IPS-18c (cell line): ENCODE data around the gene LRRC7.
A peak's percentile ranks its signal among the peaks of the same experiment; 100 is the strongest.

Experiments used
- H3K4me3 ChIP-seq: 2 replicates; pipeline ENCODE4 v1.7.0; 2013; ENCODE audit warnings: low read depth, mild to moderate bottlenecking, low read length, moderate library complexity; ENCODE audit not compliant: insufficient read depth
- H3K9me3 ChIP-seq: one replicate; pipeline ENCODE4 v1.6.1; 2013; ENCODE audit warnings: mild to moderate bottlenecking, low read length, moderate library complexity; ENCODE audit not compliant: control insufficient read depth, insufficient read depth

Gene LRRC7

DNA sequence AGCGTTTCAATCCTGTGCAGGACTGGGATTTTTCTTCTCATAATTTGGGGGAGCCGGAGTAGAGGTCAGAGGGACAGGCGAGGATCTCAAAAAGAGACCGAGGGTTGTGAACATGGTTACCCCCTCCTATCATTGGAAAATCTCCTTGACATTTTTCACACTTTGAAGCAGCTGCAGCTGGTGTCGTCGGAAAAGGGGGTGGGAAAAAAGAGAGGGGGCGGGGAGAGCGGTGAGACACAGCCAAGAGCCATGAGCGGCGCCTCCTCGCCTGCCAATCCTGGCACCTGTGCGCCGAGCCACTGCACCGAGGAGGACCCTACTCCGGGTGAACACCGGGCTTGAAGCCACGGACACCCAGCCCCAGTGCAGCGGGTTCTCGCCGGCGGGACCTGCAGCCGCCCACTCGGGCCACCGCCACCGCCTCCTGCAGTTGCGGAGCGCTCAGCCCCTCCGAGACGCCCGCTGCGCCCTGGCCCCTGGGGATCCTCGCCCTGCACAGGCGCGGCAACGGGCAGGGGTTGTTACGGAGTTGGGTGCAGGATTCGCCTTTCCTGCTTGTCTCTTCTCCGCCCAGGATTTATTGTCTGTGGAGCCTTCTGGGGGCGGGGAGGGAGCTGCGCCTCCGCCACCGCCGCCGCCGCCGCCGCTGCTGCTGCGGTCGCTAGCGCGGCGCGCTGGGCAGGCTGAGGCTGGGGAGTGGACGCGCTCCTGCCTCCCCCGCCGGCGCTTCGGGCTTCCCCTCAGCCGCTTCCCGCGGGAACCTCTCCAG, at the start of gene LRRC7:
LRRC7 (plus strand) TSS at position 271 of the 769 bp plus-strand sequence. CDS start 718 bp downstream, outside the sequence.
- peak within 1 kb of the TSS; percentile 67 for H3K4me3 ChIP-seq
- H3K9me3 ChIP-seq, result no peaks in the 10 kb centered on the region

DNA sequence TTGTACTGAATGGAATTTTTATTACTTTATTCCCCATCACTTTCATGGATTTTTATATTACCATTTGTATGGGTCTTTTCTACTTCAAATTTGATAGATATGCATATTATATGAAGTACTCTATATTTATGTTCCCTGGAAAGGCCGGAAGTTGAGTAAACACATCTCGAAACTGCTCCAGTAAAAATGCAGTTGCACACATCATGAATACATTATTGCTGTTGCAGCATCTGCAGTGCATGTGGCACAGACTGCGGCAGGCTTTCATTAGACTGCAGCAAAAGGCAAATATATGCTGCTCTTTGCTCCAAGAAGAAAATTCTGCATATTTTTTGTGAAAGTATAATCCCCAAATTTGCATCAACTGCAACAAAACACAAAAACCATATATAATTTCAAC, 48.7 kb upstream of the LRRC7 start:
- no peak overlapping the region for H3K4me3 ChIP-seq
- no peaks in the 10 kb centered on the region for H3K9me3 ChIP-seq

DNA sequence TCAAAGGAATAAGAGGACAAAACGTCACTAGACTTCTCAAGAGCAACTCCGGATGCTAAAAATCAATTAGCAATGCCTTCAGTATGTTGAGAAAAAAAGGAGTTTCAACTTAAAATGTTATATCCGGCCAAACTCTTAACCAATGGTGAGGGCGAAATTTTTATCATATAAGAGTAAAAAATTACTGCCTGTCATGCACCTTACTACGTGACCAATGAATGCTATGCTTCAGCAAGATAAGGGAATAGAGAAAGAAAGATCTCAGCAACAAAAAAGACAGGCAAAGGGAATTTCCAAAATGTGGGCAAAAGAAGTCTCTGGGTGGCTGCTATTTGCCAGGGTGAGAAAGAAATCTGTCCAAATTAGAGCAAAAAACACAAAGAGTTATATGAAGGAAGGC, 47.4 kb upstream of the LRRC7 start:
- Histone ChIP-seq H3K9me3 (no peaks in the 10 kb centered on the region), H3K4me3 (no peak overlapping the region)

DNA sequence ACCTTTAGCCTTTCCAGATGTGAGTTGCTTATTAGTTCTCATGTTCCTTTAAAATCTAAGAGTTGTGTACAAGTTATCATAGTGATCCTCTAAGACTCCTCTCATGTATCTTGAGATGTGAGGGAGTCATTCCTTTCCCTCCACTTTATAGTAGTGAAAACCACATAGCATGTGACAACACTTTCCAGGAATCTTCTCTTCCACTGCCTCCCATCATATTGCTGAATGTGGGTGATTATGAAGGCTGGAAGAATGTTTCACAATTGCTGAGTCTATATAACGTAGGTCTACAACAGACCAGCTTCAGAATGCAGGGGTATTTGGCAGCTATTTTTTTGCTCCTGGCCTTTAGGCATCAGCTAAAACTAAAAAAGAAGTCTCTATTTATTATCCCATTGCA, 44.7 kb upstream of the LRRC7 start:
- Histone ChIP-seq H3K4me3 (no peak overlapping the region), H3K9me3 (no peaks in the 10 kb centered on the region)

DNA sequence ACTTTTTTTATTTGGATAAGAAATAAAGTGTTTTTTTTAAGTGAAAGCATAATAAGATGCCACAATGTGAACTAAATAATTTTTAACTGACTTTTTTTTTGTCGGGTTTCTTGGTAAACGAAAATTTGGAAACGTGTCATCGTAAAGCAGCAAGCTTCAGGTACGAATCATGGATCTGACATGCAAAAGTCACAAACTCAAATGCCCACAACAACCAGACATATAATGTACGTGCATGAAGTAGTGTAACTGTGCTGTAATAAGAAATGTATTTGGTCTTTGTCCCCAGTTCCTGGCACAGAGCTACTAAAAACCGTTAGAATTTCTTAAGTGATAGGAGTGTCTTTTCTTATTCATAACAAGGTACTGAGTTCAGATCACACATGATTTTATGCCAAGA, 44.3 kb upstream of the LRRC7 start:
- no peak overlapping the region for H3K4me3 ChIP-seq
- H3K9me3 ChIP-seq, result no peaks in the 10 kb centered on the region

DNA sequence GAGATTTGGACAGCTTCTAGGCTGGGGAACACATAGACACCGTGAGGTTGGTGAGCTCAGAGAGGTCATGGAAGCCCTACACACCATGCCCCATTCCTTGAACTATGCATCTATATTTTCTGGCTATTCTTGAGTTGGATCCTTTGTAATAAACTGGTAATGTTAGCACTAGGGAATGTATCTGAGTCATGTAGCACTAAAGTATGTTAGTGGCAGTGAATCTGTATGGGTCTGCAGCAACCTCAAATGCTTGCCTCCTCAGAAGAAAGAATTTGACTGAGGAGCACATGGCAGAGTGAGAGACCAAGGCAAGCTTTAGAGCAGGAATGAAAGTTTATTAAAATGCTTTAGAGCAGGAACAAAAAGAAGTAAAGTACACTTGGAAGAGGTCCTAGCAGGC, 43.7 kb upstream of the LRRC7 start:
- H3K9me3 ChIP-seq, result no peaks in the 10 kb centered on the region
- no peak overlapping the region for H3K4me3 ChIP-seq

DNA sequence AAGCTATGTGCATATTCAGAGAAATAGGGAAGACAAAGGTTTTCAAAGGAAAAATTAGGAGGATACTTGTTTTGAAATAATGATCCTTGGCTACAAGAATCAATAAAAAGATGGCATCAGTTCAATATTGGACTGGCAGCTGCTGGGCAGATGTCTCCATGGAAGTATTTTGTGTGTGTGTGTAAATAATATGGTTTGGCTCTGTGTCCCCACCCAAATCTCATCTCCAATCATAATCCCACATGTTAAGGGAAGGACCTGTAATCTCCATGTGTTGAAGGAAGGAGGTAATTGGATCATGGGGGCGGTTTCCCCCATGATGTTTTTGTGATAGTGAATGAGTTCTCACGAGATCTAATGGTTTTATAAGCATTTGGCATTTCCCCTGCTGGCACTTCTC, 40.4 kb upstream of the LRRC7 start:
- Histone ChIP-seq H3K4me3 (no peak overlapping the region), H3K9me3 (no peaks in the 10 kb centered on the region)

DNA sequence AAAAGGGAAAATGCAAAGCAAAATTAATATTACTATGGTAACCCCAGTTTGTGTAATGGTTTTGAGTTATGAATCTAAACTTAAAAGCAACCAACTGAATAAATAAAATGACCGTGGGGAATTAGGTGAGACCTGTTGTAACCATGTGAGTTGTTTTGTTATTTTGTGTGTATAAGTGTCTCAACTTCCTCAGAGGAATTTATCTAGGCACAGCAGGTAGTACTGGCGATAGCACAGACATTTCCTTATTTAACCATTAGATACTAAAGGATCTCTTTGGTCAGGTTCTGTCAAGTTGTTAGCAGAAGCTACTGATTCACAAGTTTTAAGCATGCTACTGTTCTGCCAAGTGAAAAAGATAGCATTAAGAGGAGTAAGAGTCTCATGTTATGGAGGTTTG, 39.3 kb upstream of the LRRC7 start:
- Histone ChIP-seq H3K4me3 (no peak overlapping the region), H3K9me3 (no peaks in the 10 kb centered on the region)

DNA sequence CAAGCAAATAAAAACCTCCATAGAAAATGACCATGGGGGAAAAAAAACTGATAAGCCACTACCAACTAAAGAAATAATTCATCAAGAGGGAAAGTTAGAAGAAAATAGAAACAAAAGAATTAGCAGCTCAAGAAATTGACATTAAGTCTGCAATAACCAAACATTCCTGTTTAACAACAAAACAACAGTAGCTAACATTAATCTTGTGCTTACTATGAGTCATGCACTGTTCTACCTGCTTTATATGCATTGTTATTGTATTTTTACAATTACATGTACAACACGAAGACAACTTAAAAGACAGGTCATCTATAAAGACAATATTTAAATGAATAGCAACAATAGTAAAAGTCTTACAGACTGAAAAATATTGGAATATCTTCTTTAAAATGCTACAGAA, 34.4 kb upstream of the LRRC7 start:
- no peaks in the 10 kb centered on the region for H3K9me3 ChIP-seq
- no peak overlapping the region for H3K4me3 ChIP-seq

DNA sequence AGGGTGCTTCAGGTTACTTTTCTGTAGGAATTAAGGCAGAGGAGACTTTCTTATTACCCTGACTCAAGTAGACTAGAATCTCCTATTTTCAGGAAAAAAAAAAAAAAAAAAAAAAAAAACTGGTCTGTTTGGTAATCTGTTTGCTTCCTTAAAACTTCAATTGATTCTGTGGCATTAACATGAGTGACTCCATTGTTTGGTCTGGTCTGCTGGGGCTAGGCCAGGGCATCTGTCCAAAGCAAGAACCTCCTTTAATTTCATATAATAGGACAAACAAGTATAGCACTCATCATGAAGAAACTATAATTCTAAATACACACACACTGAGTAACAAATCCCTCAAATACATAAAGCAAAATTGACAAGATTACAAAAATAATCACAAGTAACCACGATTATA, 32.9 kb upstream of the LRRC7 start:
- no peaks in the 10 kb centered on the region for H3K9me3 ChIP-seq
- H3K4me3 ChIP-seq, result no peak overlapping the region

DNA sequence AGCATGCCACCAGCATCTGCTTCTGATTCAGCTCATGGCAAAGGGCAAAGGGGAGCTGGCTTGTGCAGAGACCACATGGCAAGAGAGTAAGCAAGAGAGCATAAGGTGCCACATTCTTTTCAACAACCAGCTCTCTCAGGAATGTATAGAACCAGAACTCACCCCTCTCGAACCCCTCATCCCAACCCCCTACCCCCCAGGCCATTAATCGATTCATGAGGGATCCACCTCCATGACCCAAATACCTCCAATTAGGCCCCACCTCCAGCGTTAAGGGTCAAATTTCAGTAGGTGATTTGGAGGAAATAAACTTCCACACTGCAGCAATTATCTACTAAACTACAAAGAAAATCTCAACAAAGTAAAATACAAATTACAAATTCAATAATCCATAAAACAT, 32.2 kb upstream of the LRRC7 start:
- H3K9me3 ChIP-seq, result no peaks in the 10 kb centered on the region
- H3K4me3 ChIP-seq, result no peak overlapping the region

DNA sequence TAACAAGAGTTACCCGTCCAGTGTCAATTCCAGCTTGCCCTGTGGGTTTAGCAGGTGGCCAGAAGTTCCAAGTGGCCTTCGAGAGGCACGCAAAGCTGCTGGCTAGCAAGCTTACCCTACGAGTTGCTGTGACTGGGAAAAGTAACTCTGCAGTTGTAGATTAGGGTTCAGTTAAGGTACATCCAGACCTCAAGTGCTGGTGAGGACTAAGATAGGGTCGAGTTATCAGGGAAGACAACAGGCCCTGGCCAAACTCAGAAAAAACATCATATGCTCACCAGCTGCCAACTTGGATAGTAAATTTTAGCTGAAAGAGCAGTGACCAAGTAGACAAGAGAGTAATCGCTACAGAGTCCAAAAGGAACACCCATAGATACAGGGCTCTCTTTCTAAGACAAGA, 27.7 kb upstream of the LRRC7 start:
- Histone ChIP-seq H3K9me3 (no peaks in the 10 kb centered on the region), H3K4me3 (no peak overlapping the region)

DNA sequence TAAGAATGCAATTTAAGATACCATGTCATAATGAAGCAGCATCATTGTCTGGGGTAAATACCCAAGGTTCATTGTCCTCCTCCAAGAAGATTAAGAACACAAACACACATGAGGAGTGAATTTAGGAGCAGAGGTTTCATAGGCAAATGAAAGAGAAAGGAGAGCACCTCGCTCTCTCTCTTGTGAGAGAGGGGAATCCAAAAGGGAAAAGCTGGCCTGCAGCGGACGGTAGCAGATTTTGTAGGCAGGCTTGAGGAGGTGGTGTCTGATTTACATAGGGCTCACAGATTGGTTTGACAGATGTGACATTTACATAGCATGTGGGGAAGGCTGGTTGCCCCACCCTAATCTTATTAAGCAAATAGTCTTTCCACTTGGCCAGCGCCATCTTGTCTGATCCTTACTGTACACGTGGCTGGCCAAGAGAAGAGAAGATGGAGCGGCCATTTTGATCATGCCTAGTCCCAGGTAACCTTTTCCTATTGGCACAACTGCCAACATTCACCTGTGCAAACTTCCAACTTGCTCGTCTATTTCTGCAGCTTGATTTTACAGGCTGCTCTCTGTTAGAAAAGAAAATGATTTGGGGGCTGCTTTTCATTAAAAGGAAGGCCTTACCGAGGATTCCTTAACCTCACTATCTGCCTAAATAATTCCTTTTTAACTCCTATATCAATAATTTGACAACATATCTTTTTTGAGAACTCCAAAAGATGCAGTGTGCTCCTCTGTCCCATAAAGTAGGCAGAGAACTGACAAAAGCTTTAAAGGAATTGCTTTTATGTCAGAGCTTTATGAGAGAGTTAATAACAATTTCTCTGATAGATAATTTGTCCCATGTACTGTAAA, 16.0 kb upstream of the LRRC7 start:
- Histone ChIP-seq H3K4me3 (no peak overlapping the region), H3K9me3 (no peaks in the 10 kb centered on the region)

DNA sequence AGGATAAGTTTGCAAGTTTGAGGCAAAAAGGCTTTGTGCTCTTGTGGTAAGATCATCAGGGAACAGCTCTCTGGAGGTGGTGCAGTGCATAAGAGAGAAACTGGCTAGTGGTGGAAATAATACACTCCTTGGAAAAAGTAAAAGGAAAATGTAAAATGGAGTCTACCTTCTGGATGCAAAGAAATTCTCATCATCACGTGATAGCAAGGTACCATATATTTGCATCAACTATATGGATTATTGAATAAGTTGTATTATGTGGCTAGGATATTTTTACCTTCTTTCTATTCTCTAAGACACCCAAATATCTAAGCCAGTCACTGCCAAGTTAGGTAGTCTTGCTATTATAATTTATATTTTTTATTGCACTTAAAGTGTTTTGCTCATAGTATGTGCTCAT, 14.0 kb upstream of the LRRC7 start:
- no peaks in the 10 kb centered on the region for H3K9me3 ChIP-seq
- H3K4me3 ChIP-seq, result no peak overlapping the region

DNA sequence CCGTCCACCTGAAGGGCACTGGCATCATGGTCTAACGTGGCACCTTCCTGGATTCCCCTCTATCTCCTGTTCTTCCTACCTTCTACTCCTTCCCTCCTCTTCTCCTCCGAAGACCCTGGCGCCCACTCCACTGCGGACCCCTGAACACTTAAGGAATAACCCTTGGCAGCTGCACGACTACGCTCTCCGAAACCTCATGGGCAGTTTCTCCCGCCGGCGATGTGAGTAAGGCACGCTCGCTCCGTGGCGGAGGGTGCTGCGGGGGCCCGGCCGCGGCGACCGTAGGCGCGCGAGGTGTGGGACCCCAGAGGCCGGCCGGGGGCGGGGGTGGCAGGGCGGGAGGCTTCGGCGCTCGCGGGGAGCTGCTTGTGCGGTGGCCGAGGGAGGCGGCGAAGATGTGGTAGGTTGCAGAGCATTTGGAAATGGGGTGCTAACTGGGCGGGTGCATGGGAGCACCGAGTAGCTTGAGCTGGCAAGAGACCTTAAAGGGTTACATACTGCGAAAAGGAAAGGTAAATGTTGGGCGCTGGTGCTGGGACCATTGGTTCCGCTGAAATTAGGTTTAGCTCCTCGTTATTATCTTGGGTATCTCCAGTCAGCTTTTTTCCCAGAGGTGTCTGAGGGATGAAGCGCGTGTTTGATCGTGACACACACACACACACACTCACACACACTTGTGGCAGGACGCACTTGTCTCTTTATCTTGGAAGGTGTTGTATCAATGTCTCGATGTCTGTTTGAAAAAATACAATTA, 876 bp downstream of the LRRC7 start:
- peak overlapping the region; percentile 67 for H3K4me3 ChIP-seq
- no peaks in the 10 kb centered on the region for H3K9me3 ChIP-seq

DNA sequence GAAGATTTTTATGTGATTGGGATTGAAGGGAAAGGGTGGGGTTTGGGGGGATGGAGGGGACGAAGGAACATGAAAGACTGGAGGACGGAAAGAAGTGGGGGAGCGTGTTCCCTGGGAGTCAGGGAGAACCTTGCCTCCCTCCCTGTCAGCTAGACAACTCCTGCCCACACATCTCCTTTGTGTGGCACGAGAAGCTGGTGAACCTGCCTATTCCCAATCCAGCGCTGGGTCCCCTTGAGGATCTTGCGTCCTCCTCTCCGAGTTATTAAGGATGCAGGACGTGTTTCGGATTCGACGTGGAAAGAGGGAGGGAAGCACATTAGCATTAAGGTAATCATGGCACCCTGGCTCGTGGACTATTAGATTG, 1.4 kb downstream of the LRRC7 start:
- Histone ChIP-seq H3K9me3 (no peaks in the 10 kb centered on the region), H3K4me3 (peak overlapping the region; percentile 67)

DNA sequence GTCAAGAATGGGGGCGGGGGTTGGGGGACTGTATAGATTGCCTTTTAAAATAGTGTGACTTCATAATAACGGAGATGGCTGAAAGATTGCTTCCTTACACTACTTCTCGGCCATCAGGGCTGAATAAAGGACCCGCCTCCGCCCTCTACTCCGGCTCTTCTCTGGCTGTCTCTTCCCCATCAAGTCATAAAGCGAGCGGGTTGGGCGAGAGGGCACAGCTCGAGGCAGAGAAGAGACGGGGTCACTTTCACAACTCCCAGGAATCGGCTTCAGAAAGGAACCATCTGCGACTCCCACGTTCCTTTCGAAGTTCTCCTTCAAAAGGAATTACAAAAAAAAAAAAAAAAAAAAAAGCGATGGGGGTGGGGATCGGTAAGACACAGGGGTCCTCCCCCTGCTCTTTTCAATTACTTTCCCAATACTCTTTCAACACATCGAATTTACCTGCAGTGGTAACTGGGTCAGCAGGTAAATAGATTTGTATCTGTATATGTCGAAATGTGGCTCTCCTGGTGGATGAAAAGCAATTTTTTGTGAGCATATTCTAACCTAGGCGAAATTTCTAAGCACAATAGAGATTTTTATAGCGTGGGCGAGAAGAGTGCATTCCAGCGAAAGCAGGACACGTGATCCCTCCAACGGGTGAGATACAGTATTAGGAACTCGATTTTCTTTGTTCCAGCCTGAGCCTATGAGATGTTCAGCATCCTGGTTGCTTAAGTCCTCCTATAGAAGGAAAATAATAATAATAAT, 2.0 kb downstream of the LRRC7 start:
- H3K9me3 ChIP-seq, result no peaks in the 10 kb centered on the region
- H3K4me3 ChIP-seq, result peak overlapping the region; percentile 67
